Heart right ventricle (tissue), 16 donors: ENCODE data around the gene GRIN2C. TPM values are rescaled to one million over a fixed set of nuclear protein-coding genes. Genes with fewer than 3 reads are reported as not detected.

Experiments used
- ATAC-seq, 8 donors: fragments of 200-7000 bp; cut with Tn5 transposase; one replicate each; pipeline ENCODE4 v1.9.1; 2020; ENCODE audit warnings: mild to moderate bottlenecking in 8 of 8, moderate library complexity in 8 of 8, moderate number of reproducible peaks in 1 of 8
- DNase-seq, 2 donors: peaks; one replicate each; pipeline ENCODE4 v3.0.0-alpha.2; 2020
- H3K27ac ChIP-seq, 10 donors: fragments of 200-600 bp; sonication (generic) in 2 of 10; one replicate each; pipeline versions ENCODE4 v1.5.0 to v1.8.0; 2020 to 2022; ENCODE audit warnings: mild to moderate bottlenecking in 3 of 10
- H3K27me3 ChIP-seq, 7 donors: fragments of 200-600 bp; one replicate each; pipeline ENCODE4 v1.8.0; 2021 to 2022; ENCODE audit warnings: mild to moderate bottlenecking in 2 of 7
- H3K36me3 ChIP-seq, 9 donors: fragments of 200-600 bp; sonication (generic) in 1 of 9; one replicate each; pipeline versions ENCODE4 v1.5.0 to v1.8.0; 2020 to 2022; ENCODE audit warnings: mild to moderate bottlenecking in 2 of 9
- H3K4me1 ChIP-seq, 9 donors: fragments of 200-600 bp; sonication (generic) in 1 of 9; one replicate each; pipeline versions ENCODE4 v1.5.0 to v1.8.0; 2020 to 2022; ENCODE audit warnings: mild to moderate bottlenecking in 4 of 9
- H3K4me3 ChIP-seq, 10 donors: fragments of 200-600 bp; sonication (generic) in 2 of 10; one replicate each; pipeline versions ENCODE4 v1.5.0 to v1.8.0; 2020 to 2022; ENCODE audit warnings: mild to moderate bottlenecking in 7 of 10, moderate library complexity in 2 of 10
- H3K9me3 ChIP-seq, 11 donors: fragments of 200-600 bp in 10 of 11; sonication (generic) in 2 of 11; one replicate each; pipeline versions ENCODE4 v1.5.0 to v1.8.0; 2013 to 2022; ENCODE audit warnings: mild to moderate bottlenecking in 2 of 11, control low read depth in 1 of 11, moderate library complexity in 1 of 11
- WGBS, 2 donors: extraction: QIAGEN DNeasy Blood & Tissue Kit; methylation state at CpG; one replicate each; pipeline ENCODE4 v1.1.7; 2013; ENCODE audit warnings: inconsistent platforms in 1 of 2; 5-methylcytosine and 5-hydroxymethylcytosine counted together
- intact Hi-C, 10 donors: fragments of 100-400 bp; cut with DNase I; formaldehyde crosslinking; loops; one replicate each; pipeline versions ENCODE4 v1.11.1 to v1.14.2; 2022
- polyA plus RNA-seq, 2 donors: library from polyadenylated mRNA; stranded (reverse); fragments of 200-250 nt; gene quantifications; one replicate each; pipeline ENCODE4 v1.2.3, GENCODE V29; 2013
- total RNA-seq, 10 donors: library from RNA; stranded (reverse); fragmentation: NEBNext Ultra II Directional in 3 of 10; extraction: Animal tissue kit (Norgen Biotek cat#: 25700) in 3 of 10; gene quantifications; one replicate each; pipeline versions ENCODE4 v1.2.1 to v1.2.4, GENCODE V29; 2021 to 2023
- TF ChIP-seq, protein P1 (sequence below), 9 donors: fragments of 200-600 bp; sonication (generic) in 2 of 9; IDR thresholded peaks; one replicate each; pipeline versions ENCODE4 v1.5.0 to v1.8.0; 2021 to 2022; ENCODE audit warnings: antibody characterized with exemption in 9 of 9, mild to moderate bottlenecking in 5 of 9, moderate library complexity in 1 of 9
- donor health status: Arrhythmogenic right ventricular cardiomyopathy.
- donor health status: ischemic (EF 13 %, LVEDD 7.1; RV severe dilation, severe dysfunction).
- donor health status: healthy with polysubstance abuse.
- donor health status: DM: no; HTN: yes; CAD: no.
- donor health status: DM: no; HTN: no; CAD: no.
- donor health status: ischemic (EF 25% LVEDD 6.9; RV normal size, moderate dysfunction).
- donor health status: ischemic (EF 25% LVEDD 5.7; RV mildly dilated, moderate dysfunction).
- donor health status: healthy.
- donor health status: DM: yes; HTN: yes; CAD: no.
- donor health status: Ischemic cardiomyopathy.
- donor health status: ischemic (EF 35%, LVEDD 5.7; RV mildly dilated, moderate dysfunction).
- donor health status: nonischemic (EF 11% LVEDD 7.7; RV severe dilation, severe dysfunction).
- donor health status: DM: yes; HTN: yes; CAD: no.
- donor health status: PGD.
- donor health status: ischemic (EF 29% LVEDD 5.4; RV normal size, mild dysfunction).
- donor health status: nonischemic (EF 23%, LVEDD 6.1; RV moderate dilation, normal function).

The GRIN2C gene
- total and polyA plus RNA-seq, 12 donors: 0.13 to 0.66 (median 0.31) TPM

DNA sequence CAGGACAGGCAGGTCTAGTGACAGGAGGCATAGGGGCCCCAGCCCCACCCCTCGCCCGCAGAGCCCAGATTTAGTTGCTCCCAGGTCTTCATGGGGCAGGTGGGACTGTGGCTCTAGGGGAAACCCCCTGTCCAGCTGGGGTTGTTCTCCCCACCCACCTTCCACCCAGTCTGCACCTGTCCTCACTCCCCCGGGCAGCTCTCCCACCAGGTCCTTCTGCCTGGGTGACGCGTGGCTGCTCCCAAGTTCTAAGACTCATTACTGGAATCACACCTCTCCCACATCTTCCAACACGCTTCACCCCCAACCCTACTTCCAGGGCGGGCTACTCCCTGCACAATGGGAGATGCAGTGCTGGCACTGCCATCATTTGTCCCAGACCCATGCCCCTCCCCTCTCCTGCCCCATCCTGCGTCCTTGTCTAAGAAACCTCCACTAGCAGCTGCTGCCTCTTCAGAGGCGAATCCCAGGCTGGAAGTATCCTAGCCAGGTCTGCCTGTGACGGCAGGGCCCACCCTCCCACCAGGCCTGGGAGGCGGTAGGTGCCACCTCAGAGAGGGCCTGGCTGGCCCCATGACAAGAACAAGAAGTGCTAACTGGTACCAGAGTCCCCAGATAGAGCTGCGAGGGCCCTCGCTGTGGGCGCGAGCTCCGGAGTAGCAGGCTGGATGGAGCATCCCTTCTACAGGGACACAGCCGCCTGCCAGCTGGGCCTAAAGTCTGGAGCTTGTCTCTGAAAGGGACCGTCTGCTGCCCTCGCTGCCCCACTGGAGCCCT lies 22.8 kb downstream of the GRIN2C start:
- Histone ChIP-seq H3K9me3 (no peaks in the 10 kb centered on the region), H3K4me3 (no peak overlapping the region), H3K36me3 (peaks cover 0 to 27% (median 0%) of the 10 kb centered on the region in 9 donors), H3K27ac (no peak overlapping the region), H3K4me1 (peaks cover 10 to 22% (median 16%) of the 10 kb centered on the region in 9 donors), H3K27me3 (no peaks in the 10 kb centered on the region)
- TF ChIP-seq, protein P1, sequence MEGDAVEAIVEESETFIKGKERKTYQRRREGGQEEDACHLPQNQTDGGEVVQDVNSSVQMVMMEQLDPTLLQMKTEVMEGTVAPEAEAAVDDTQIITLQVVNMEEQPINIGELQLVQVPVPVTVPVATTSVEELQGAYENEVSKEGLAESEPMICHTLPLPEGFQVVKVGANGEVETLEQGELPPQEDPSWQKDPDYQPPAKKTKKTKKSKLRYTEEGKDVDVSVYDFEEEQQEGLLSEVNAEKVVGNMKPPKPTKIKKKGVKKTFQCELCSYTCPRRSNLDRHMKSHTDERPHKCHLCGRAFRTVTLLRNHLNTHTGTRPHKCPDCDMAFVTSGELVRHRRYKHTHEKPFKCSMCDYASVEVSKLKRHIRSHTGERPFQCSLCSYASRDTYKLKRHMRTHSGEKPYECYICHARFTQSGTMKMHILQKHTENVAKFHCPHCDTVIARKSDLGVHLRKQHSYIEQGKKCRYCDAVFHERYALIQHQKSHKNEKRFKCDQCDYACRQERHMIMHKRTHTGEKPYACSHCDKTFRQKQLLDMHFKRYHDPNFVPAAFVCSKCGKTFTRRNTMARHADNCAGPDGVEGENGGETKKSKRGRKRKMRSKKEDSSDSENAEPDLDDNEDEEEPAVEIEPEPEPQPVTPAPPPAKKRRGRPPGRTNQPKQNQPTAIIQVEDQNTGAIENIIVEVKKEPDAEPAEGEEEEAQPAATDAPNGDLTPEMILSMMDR (IDR thresholded peaks at IDR 0.05): no peak
- DNase-seq (no peak), ATAC-seq (no peak)
- intact Hi-C loops: no loop called here
- WGBS, 2 donors: 96 to 97% methylated on average over 19 of the region's 19 CpGs

DNA sequence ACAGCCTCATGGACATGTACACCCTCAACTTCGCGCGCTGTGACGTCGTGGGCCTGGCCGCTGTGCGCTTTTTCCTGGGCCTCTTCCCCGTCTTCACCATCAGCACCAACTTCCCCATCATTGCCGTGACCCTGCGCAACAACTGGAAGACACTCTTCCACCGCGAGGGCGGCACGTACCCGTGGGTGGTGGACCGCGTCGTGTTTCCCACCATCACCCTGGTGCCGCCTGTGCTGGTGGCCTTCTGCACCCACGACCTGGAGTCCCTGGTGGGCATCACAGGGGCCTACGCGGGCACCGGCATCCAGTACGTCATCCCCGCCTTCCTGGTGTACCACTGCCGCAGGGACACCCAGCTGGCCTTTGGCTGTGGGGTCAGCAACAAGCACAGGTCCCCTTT lies 23.5 kb downstream of the GRIN2C start:
- TF ChIP-seq, protein P1 (IDR thresholded peaks at IDR 0.05): no peak
- Histone ChIP-seq H3K9me3 (no peaks in the 10 kb centered on the region), H3K4me3 (no peak overlapping the region), H3K27me3 (no peaks in the 10 kb centered on the region), H3K4me1 (peaks cover 7 to 15% (median 9%) of the 10 kb centered on the region in 9 donors), H3K36me3 (peaks cover 0 to 30% (median 0%) of the 10 kb centered on the region in 9 donors), H3K27ac (no peak overlapping the region)
- DNase-seq (no peak), ATAC-seq (no peak)
- intact Hi-C loops: no loop called here
- 96 to 97% methylated on average over 26 of the region's 26 CpGs for WGBS, 2 donors

DNA sequence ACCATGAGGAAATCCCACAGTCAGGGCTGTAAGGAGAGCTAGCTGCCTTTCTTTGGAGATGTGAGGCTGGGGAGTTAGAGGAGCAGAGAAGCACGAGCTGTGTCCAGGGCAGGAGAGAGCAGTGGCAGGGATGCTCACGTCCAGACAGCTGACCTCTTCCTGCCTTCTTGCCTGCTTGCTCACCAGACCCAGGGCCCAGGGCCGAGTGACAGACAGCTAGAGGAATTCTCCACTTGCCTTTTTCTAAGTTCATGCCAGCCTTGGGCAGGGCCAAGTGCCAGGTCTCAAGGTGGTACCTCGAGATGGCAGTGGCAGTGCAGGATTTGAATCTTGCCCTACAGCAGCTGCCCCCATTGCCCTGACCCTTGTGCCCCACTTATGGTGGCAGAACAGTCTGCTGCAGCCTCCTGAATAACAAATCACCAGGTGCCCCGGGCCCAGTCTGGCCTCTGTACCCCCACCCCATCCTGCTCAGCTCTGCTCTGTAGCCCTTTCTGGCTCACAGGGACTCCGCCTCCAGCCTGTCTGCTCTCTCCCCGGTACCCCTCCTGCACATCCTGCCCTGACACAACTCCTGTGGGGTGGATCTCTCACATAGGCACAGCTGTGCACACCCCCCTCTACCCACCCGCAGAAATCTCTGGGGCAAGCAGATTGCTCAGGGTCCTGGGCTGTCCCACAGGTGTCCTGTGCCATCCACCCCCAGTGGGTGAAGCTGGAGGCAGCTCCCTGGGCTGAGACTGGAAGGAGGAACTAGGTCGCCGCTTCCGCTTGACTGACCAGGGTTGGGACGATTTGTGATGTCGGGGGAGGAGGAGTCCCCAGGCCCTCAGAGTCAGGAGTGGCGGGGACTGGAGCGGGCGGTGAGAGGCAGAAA lies 25.9 kb downstream of the GRIN2C start:
- peak in 3 of 8 donors; percentile 18 to 48 (median 25) for ATAC-seq
- intact Hi-C loops: no loop called here
- Histone ChIP-seq H3K4me1 (peaks cover 0 to 5% (median 0%) of the 10 kb centered on the region in 9 donors), H3K27ac (no peak overlapping the region), H3K9me3 (no peaks in the 10 kb centered on the region), H3K27me3 (no peaks in the 10 kb centered on the region), H3K36me3 (peaks cover 0 to 47% (median 0%) of the 10 kb centered on the region in 9 donors), H3K4me3 (no peak overlapping the region)
- TF ChIP-seq, protein P1 (IDR thresholded peaks at IDR 0.05): no peak
- DNase-seq: no peak
- 72 to 82% methylated on average over 16 of the region's 16 CpGs for WGBS, 2 donors

DNA sequence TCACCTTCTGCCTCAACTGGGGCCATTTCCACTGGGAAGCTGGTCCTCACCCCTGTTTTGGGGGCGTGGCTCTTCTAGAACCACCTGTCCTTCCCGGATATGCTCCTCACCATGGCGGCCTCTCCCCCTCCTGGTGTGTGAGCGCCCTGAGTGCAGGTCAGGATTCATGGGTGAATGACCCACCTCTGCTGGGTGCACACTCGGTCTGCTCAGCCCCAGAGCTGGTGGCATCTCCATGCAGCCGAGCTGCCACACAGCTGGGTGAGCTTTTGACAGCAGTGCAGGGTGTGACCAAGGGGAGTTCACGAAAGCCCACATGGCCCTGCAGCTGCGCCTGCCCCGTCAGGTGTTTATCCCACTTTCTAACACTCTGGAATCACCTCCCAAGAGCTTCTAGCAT lies 27.3 kb downstream of the GRIN2C start:
- peaks cover 0 to 5% (median 0%) of the 10 kb centered on the region in 9 donors for H3K4me1 ChIP-seq
- intact Hi-C loops: no loop called here
- no peaks in the 10 kb centered on the region for H3K9me3 ChIP-seq
- no peak for DNase-seq
- ATAC-seq: no peak
- H3K27ac ChIP-seq: no peak overlapping the region
- TF ChIP-seq, protein P1 (IDR thresholded peaks at IDR 0.05): no peak
- peaks cover 0 to 37% (median 0%) of the 10 kb centered on the region in 9 donors for H3K36me3 ChIP-seq
- WGBS, 2 donors: 93 to 95% methylated on average over 9 of the region's 9 CpGs
- H3K4me3 ChIP-seq: no peak overlapping the region
- no peaks in the 10 kb centered on the region for H3K27me3 ChIP-seq
